ENCODE measurements around the gene EEFSEC.

The EEFSEC gene

GRCh38 chr3:128187495-128187894, 34.2 kb downstream of the EEFSEC start:
- H3K4me3 ChIP-seq (ENCODE audit: low read length) = no peak overlapping the region
- no peak overlapping the region for H3K4me2 ChIP-seq (ENCODE audit: low read depth, low read length)
- TF ChIP-seq EZH2phosphoT487 (IDR thresholded peaks at IDR 0.05; ENCODE audit: low read length) (no peak), CTCF (IDR thresholded peaks at IDR 0.05; ENCODE audit: low read length) (no peak), EZH2 (optimal IDR thresholded peaks at IDR 0.05; ENCODE audit: low read depth, low read length) (no peak)

DNA sequence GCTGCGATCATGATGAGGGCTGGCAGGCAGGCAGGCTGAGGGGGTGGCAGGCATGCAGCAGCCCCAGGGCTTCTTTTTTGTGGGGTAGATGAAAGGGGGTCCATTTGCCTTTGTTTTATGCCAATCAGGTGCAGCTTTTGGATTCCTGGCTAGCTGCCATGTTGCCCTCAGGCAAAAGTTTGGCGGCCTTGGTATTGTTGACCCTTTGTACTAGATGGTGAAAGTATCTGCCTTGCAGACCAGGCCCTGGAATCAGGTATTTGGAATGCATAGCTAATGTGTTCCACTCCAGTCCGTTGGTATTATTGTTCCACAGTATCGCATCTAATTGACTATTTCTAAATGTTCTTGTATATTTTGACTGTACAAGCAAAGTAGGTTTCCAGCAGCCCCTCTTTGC, 35.0 kb downstream of the EEFSEC start:
- no peak for DNase-seq
- Histone ChIP-seq H4K20me1 (ENCODE audit: insufficient read depth, low read length) (no peaks in the 10 kb centered on the region), H3K79me2 (ENCODE audit: low read length) (peaks cover 41% of the 10 kb centered on the region)

More at GRCh38 chr3:128187495-128187894, 34.2 kb downstream of the EEFSEC start:
- Histone ChIP-seq H3K9me2 (replicated peaks; ENCODE audit: insufficient read depth, low read length) (no peaks in the 10 kb centered on the region), H3K79me2 (ENCODE audit: low read length) (peaks cover 44% of the 10 kb centered on the region), H3F3A (ENCODE audit: insufficient read depth, low read length) (no peaks in the 10 kb centered on the region), H4K20me1 (ENCODE audit: insufficient read depth, low read length) (no peaks in the 10 kb centered on the region), H3K4me1 (ENCODE audit: low read length) (no peaks in the 10 kb centered on the region), H3K27me3 (replicated peaks; ENCODE audit: insufficient read depth, low read length) (no peaks in the 10 kb centered on the region), H3K36me3 (replicated peaks; ENCODE audit: insufficient read depth, low read length) (no peaks in the 10 kb centered on the region), H3K27ac (ENCODE audit: low read length) (no peak overlapping the region), H2AFZ (ENCODE audit: low read length) (no peak overlapping the region), H3K9me3 (replicated peaks; ENCODE audit: insufficient read depth, low read length) (no peaks in the 10 kb centered on the region), H3K9ac (ENCODE audit: low read length) (no peak overlapping the region)
- DNase-seq = no peak

DNA sequence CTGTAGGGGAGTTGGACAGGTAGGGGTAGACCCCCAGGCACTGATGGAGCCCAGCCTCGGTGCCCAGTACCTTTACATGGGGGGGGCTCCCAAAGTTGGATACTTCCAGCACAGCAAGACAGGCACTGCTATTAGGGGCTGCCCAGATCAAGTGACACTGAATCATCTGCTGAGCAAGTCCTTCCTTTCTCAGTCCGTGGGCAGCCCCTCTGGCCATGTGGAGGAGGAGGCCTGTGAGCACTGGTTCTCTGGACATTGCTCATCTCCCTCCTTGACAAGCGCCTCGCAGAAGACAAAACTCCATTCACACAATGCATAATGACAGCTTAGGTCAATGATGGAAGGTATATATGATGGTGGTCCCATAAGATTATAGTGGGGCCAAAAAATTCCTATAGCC, 35.7 kb downstream of the EEFSEC start:
- Histone ChIP-seq H3K27me3 (replicated peaks; ENCODE audit: insufficient read depth, low read length) (no peaks in the 10 kb centered on the region), H4K20me1 (ENCODE audit: insufficient read depth, low read length) (no peaks in the 10 kb centered on the region), H3K9me3 (replicated peaks; ENCODE audit: insufficient read depth, low read length) (no peaks in the 10 kb centered on the region), H3K9me2 (replicated peaks; ENCODE audit: insufficient read depth, low read length) (no peaks in the 10 kb centered on the region), H2AFZ (ENCODE audit: low read length) (no peak overlapping the region), H3K9ac (ENCODE audit: low read length) (no peak overlapping the region), H3K27ac (ENCODE audit: low read length) (no peak overlapping the region), H3K36me3 (replicated peaks; ENCODE audit: insufficient read depth, low read length) (no peaks in the 10 kb centered on the region), H3F3A (ENCODE audit: insufficient read depth, low read length) (no peaks in the 10 kb centered on the region), H3K79me2 (ENCODE audit: low read length) (peaks cover 35% of the 10 kb centered on the region), H3K4me2 (ENCODE audit: low read depth, low read length) (no peak overlapping the region), H3K4me1 (ENCODE audit: low read length) (no peaks in the 10 kb centered on the region), H3K4me3 (ENCODE audit: low read length) (no peak overlapping the region)
- TF ChIP-seq CTCF (IDR thresholded peaks at IDR 0.05; ENCODE audit: low read length) (no peak), EZH2phosphoT487 (IDR thresholded peaks at IDR 0.05; ENCODE audit: low read length) (no peak), EZH2 (optimal IDR thresholded peaks at IDR 0.05; ENCODE audit: low read depth, low read length) (no peak)
- DNase-seq = no peak

More for the DNA sequence above, 35.0 kb downstream of the EEFSEC start:
- H3K4me3 ChIP-seq (ENCODE audit: low read length) = no peak overlapping the region
- H3K9me3 ChIP-seq (replicated peaks; ENCODE audit: insufficient read depth, low read length) = no peaks in the 10 kb centered on the region
- H3F3A ChIP-seq (ENCODE audit: insufficient read depth, low read length) = no peaks in the 10 kb centered on the region
- TF ChIP-seq CTCF (IDR thresholded peaks at IDR 0.05; ENCODE audit: low read length) (no peak), EZH2 (optimal IDR thresholded peaks at IDR 0.05; ENCODE audit: low read depth, low read length) (no peak)
- H3K4me1 ChIP-seq (ENCODE audit: low read length) = no peaks in the 10 kb centered on the region
- no peak overlapping the region for H3K4me2 ChIP-seq (ENCODE audit: low read depth, low read length)
- no peaks in the 10 kb centered on the region for H3K9me2 ChIP-seq (replicated peaks; ENCODE audit: insufficient read depth, low read length)
- H3K27ac ChIP-seq (ENCODE audit: low read length) = no peak overlapping the region
- no peaks in the 10 kb centered on the region for H3K36me3 ChIP-seq (replicated peaks; ENCODE audit: insufficient read depth, low read length)
- no peaks in the 10 kb centered on the region for H3K27me3 ChIP-seq (replicated peaks; ENCODE audit: insufficient read depth, low read length)
- no peak overlapping the region for H2AFZ ChIP-seq (ENCODE audit: low read length)
- H3K9ac ChIP-seq (ENCODE audit: low read length) = no peak overlapping the region

All from MM.1S (cell line).